HG03457 (cell line): ENCODE data around the gene CCDC185.
"Not testable (repeated sequence)": the region's sequence is repeated elsewhere in the genome, so short reads cannot be mapped to it uniquely, and the experiment has no call there.

Experiments used
- ATAC-seq: cut with Tn5 transposase; IDR thresholded peaks from one replicate; pipeline ENCODE4 v1.9.1; 2021; ENCODE audit warnings: moderate number of reproducible peaks; ENCODE audit not compliant: unreplicated experiment

CCDC185 gene

GRCh38 chr1:223394242-223394641 is 1.0 kb downstream of the CCDC185 start:
- no peak for ATAC-seq

- ATAC-seq, result no peak
These were observed 1.5 kb downstream of the CCDC185 start for GRCh38 chr1:223394706-223395105.

GRCh38 chr1:223399393-223399792 is 6.2 kb downstream of the CCDC185 start:
- not testable (repeated sequence) for ATAC-seq

- no peak for ATAC-seq
These were observed 8.9 kb downstream of the CCDC185 start for GRCh38 chr1:223401873-223402789.

GRCh38 chr1:223402790-223403142 is 9.6 kb downstream of the CCDC185 start:
- no peak for ATAC-seq

- no peak for ATAC-seq
These were observed 10.1 kb downstream of the CCDC185 start for GRCh38 chr1:223403184-223403815.

- ATAC-seq, result no peak
These were observed 12.3 kb downstream of the CCDC185 start for GRCh38 chr1:223405507-223405906.

- ATAC-seq, result no peak
These were observed 16.8 kb downstream of the CCDC185 start for GRCh38 chr1:223410036-223410435.

- no peak for ATAC-seq
These were observed 18.1 kb downstream of the CCDC185 start for GRCh38 chr1:223411309-223411708.

- no peak for ATAC-seq
These were observed 18.5 kb downstream of the CCDC185 start for GRCh38 chr1:223411710-223412109.

GRCh38 chr1:223413216-223413615 is 20.0 kb downstream of the CCDC185 start:
- no peak for ATAC-seq

- ATAC-seq, result no peak
These were observed 24.2 kb downstream of the CCDC185 start for GRCh38 chr1:223417444-223417843.

- no peak for ATAC-seq
These were observed 24.9 kb downstream of the CCDC185 start for GRCh38 chr1:223417903-223418663.

GRCh38 chr1:223419115-223419514 is 25.9 kb downstream of the CCDC185 start:
- ATAC-seq, result no peak

GRCh38 chr1:223419561-223419960 is 26.3 kb downstream of the CCDC185 start:
- ATAC-seq, result no peak

GRCh38 chr1:223421025-223421424 is 27.8 kb downstream of the CCDC185 start:
- no peak for ATAC-seq

GRCh38 chr1:223421676-223422075 is 28.5 kb downstream of the CCDC185 start:
- no peak for ATAC-seq

GRCh38 chr1:223422911-223423310 is 29.7 kb downstream of the CCDC185 start:
- no peak for ATAC-seq

- ATAC-seq, result no peak
These were observed 30.5 kb downstream of the CCDC185 start for GRCh38 chr1:223423641-223424233.

- no peak for ATAC-seq
These were observed 32.3 kb downstream of the CCDC185 start for GRCh38 chr1:223425550-223425949.

GRCh38 chr1:223426936-223427335 is 33.7 kb downstream of the CCDC185 start:
- no peak for ATAC-seq
